MM.1S (cell line): ENCODE measurements around the gene EPGN.

Source experiments
- EZH2 ChIP-seq: fragments of 300-600 bp; sonication (generic); optimal IDR thresholded peaks from 2 replicates; pipeline ENCODE3; 2017; ENCODE audit warnings: low read depth, mild to moderate bottlenecking, antibody characterized with exemption, low read length, mixed read lengths
- EZH2phosphoT487 ChIP-seq: fragments of 300-600 bp; sonication (generic); IDR thresholded peaks from 2 replicates; pipeline ENCODE4 v1.6.1; 2018; ENCODE audit warnings: antibody characterized with exemption, low read length
- TF ChIP-seq, protein P1 (sequence below): fragments of 300-600 bp; sonication (generic); IDR thresholded peaks from 2 replicates; pipeline ENCODE4 v1.5.1; 2016; ENCODE audit warnings: antibody characterized with exemption, low read length, mixed read lengths

DNA sequence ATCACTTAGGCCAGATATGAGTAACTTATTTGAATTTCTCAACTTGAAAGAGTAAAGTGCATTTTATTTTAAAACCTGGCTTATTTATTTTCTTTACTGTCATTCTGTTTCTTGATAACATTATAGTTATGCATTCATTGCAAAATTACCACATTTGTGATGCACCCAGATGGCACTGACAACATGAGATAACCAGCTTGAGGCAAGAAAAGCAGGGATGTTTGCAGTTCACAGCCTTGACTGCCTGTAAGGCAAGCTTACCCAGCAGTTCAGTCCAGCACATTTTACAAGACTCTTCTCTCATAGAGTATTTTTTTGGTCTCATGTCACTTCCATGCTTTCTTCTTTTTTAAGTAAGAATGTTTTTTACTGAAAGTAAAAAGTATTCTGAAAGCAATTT is 25.3 kb upstream of the EPGN start:
- TF ChIP-seq, protein P1, sequence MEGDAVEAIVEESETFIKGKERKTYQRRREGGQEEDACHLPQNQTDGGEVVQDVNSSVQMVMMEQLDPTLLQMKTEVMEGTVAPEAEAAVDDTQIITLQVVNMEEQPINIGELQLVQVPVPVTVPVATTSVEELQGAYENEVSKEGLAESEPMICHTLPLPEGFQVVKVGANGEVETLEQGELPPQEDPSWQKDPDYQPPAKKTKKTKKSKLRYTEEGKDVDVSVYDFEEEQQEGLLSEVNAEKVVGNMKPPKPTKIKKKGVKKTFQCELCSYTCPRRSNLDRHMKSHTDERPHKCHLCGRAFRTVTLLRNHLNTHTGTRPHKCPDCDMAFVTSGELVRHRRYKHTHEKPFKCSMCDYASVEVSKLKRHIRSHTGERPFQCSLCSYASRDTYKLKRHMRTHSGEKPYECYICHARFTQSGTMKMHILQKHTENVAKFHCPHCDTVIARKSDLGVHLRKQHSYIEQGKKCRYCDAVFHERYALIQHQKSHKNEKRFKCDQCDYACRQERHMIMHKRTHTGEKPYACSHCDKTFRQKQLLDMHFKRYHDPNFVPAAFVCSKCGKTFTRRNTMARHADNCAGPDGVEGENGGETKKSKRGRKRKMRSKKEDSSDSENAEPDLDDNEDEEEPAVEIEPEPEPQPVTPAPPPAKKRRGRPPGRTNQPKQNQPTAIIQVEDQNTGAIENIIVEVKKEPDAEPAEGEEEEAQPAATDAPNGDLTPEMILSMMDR, result no peak
- no peak for TF ChIP-seq EZH2
- no peak for TF ChIP-seq EZH2phosphoT487
